Osteoblast (primary cell): ENCODE results near the gene PIGN. TPM values are rescaled to one million over a fixed set of nuclear protein-coding genes. Genes with fewer than 3 reads are reported as not detected.
"Not testable (repeated sequence)": the region's sequence is repeated elsewhere in the genome, so short reads cannot be mapped to it uniquely, and the experiment has no call there.

ENCODE experiments used
- DNase-seq: peaks from one replicate; pipeline ENCODE4 v3.0.0; 2011; ENCODE audit warnings: low spot score, mixed read lengths; ENCODE audit not compliant: insufficient read length; ENCODE audit errors: missing footprints
- H2AFZ ChIP-seq: 2 replicates; pipeline ENCODE4 v1.6.0; 2011; ENCODE audit warnings: mild to moderate bottlenecking, low read length
- H3K27ac ChIP-seq: 2 replicates; pipeline ENCODE4 v1.5.1; 2011; ENCODE audit warnings: mild to moderate bottlenecking, low read depth, low read length, moderate library complexity
- H3K27me3 ChIP-seq: 2 replicates; pipeline ENCODE4 v1.6.0; 2012; ENCODE audit warnings: mild to moderate bottlenecking, control low read depth, inconsistent platforms, low read length, moderate library complexity; ENCODE audit not compliant: insufficient read depth
- H3K36me3 ChIP-seq: 2 replicates; pipeline ENCODE4 v1.5.1; 2011; ENCODE audit warnings: mild to moderate bottlenecking, low read length, control low read depth, moderate library complexity; ENCODE audit not compliant: insufficient read depth
- H3K4me1 ChIP-seq: 2 replicates; pipeline ENCODE4 v1.5.1; 2011; ENCODE audit warnings: mild to moderate bottlenecking, low read length, control low read depth, moderate library complexity; ENCODE audit not compliant: insufficient read depth
- H3K4me2 ChIP-seq: 2 replicates; pipeline ENCODE4 v1.6.0; 2011; ENCODE audit warnings: mild to moderate bottlenecking, low read length; ENCODE audit not compliant: insufficient read depth
- H3K4me3 ChIP-seq: fragments of 200-600 bp; sonication (generic); 3 replicates; pipeline ENCODE4 v1.5.1; 2012; ENCODE audit warnings: mild to moderate bottlenecking, low read length, inconsistent platforms; ENCODE audit not compliant: insufficient read depth
- H3K79me2 ChIP-seq: 2 replicates; pipeline ENCODE4 v1.6.0; 2012; ENCODE audit warnings: mild to moderate bottlenecking, low read length, control low read depth, inconsistent platforms; ENCODE audit not compliant: insufficient read depth
- H3K9me3 ChIP-seq: 2 replicates; pipeline ENCODE4 v1.5.1; 2011; ENCODE audit warnings: low read depth, low read length, control low read depth
- H4K20me1 ChIP-seq: 2 replicates; pipeline ENCODE4 v1.6.0; 2012; ENCODE audit warnings: mild to moderate bottlenecking, low read length, control low read depth; ENCODE audit not compliant: insufficient read depth
- total RNA-seq: library from RNA; depleted of rRNA; stranded (reverse); fragments of >200 nt; gene quantifications from 2 replicates; pipeline ENCODE4 v1.2.3, GENCODE V29; 2012
- TF ChIP-seq, protein P1 (sequence below): IDR thresholded peaks from 2 replicates; pipeline ENCODE4 v1.5.1; 2011; ENCODE audit warnings: mild to moderate bottlenecking, low read depth, low read length, moderate library complexity; ENCODE audit errors: extremely low read depth

PIGN gene
- total RNA-seq, 1 donor: 44.2 TPM

GRCh38 chr18:62175521-62175920 is 11.3 kb downstream of the PIGN start:
- no peaks in the 10 kb centered on the region for H3K36me3 ChIP-seq
- H3K79me2 ChIP-seq: peaks cover 4% of the 10 kb centered on the region

DNA sequence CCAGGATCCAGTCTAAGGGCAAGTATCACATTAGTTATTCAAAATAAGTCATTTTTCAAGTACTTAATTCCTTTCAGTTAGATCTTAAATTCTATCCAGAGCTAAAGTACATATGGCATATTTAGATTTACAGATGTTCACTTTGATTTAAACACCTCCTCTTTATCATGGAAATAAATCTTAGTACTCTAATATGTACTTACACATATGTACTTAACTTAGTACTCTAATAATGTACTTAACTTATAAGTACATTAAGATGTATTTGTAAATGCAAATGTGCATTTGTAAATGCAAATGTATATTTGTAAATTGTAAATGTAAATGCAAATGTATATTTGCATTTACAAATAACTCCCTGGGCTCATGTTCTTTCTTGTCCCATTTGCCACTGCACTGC is 14.6 kb downstream of the PIGN start:
- no peak overlapping the region for H3K4me2 ChIP-seq
- no peak overlapping the region for H2AFZ ChIP-seq
- no peak for DNase-seq
- no peaks in the 10 kb centered on the region for H3K27me3 ChIP-seq
- no peak overlapping the region for H3K4me3 ChIP-seq
- H3K36me3 ChIP-seq: no peaks in the 10 kb centered on the region
- H3K27ac ChIP-seq: no peak overlapping the region
- H4K20me1 ChIP-seq: peaks cover 2% of the 10 kb centered on the region
- H3K9me3 ChIP-seq: no peaks in the 10 kb centered on the region
- TF ChIP-seq, protein P1, sequence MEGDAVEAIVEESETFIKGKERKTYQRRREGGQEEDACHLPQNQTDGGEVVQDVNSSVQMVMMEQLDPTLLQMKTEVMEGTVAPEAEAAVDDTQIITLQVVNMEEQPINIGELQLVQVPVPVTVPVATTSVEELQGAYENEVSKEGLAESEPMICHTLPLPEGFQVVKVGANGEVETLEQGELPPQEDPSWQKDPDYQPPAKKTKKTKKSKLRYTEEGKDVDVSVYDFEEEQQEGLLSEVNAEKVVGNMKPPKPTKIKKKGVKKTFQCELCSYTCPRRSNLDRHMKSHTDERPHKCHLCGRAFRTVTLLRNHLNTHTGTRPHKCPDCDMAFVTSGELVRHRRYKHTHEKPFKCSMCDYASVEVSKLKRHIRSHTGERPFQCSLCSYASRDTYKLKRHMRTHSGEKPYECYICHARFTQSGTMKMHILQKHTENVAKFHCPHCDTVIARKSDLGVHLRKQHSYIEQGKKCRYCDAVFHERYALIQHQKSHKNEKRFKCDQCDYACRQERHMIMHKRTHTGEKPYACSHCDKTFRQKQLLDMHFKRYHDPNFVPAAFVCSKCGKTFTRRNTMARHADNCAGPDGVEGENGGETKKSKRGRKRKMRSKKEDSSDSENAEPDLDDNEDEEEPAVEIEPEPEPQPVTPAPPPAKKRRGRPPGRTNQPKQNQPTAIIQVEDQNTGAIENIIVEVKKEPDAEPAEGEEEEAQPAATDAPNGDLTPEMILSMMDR: no peak
- H3K4me1 ChIP-seq: peaks cover 5% of the 10 kb centered on the region
- no peaks in the 10 kb centered on the region for H3K79me2 ChIP-seq

More at GRCh38 chr18:62175521-62175920, 11.3 kb downstream of the PIGN start:
- no peak for DNase-seq
- no peak overlapping the region for H3K27ac ChIP-seq
- H4K20me1 ChIP-seq: peaks cover 2% of the 10 kb centered on the region
- peak overlapping the region; percentile 35 for H3K4me2 ChIP-seq
- no peaks in the 10 kb centered on the region for H3K27me3 ChIP-seq
- no peak overlapping the region for H2AFZ ChIP-seq
- no peak overlapping the region for H3K4me3 ChIP-seq
- TF ChIP-seq, protein P1: no peak
- no peaks in the 10 kb centered on the region for H3K9me3 ChIP-seq
- H3K4me1 ChIP-seq: peaks cover 5% of the 10 kb centered on the region

DNA sequence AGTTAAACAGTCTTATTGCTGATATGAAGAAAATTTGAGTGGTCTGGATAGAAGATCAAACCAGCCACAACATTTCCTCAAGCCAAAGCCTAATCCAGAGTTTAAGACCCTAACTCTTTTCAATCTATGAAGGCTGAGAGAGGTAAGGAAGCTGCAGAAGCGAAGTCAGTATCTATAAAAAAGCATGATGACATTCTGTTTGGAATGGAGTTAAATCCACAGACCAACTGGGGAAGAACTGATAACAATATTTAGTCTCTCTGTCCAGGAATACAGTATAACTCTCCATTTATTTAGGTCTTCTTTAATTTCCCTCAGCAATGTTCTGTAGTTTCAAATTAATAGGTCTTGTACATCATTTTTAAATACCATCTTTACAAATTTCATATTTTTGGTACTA is 16.0 kb downstream of the PIGN start:
- H3K36me3 ChIP-seq: no peaks in the 10 kb centered on the region
- H2AFZ ChIP-seq: no peak overlapping the region
- H3K27me3 ChIP-seq: no peaks in the 10 kb centered on the region
- H4K20me1 ChIP-seq: peaks cover 2% of the 10 kb centered on the region
- peaks cover 5% of the 10 kb centered on the region for H3K4me1 ChIP-seq
- H3K27ac ChIP-seq: no peak overlapping the region
- TF ChIP-seq, protein P1: no peak
- no peak overlapping the region for H3K4me2 ChIP-seq
- H3K9me3 ChIP-seq: no peaks in the 10 kb centered on the region
- no peaks in the 10 kb centered on the region for H3K79me2 ChIP-seq
- no peak for DNase-seq
- no peak overlapping the region for H3K4me3 ChIP-seq

- H4K20me1 ChIP-seq, H3K4me1 ChIP-seq, DNase-seq, H3K4me2 ChIP-seq, H3K27me3 ChIP-seq, H3K36me3 ChIP-seq, H3K9me3 ChIP-seq, H3K4me3 ChIP-seq, H3K27ac ChIP-seq, H2AFZ ChIP-seq, H3K79me2 ChIP-seq: not testable (repeated sequence)
Measured at GRCh38 chr18:62166524-62166923, 20.3 kb downstream of the PIGN start.
